GM21825 (cell line): ENCODE results near the gene KCNIP1.
"Not testable (repeated sequence)": the region's sequence is repeated elsewhere in the genome, so short reads cannot be mapped to it uniquely, and the experiment has no call there.

Source experiments
- ATAC-seq: cut with Tn5 transposase; IDR thresholded peaks from one replicate; pipeline ENCODE4 v1.9.1; 2021; ENCODE audit warnings: mild to moderate bottlenecking, moderate library complexity; ENCODE audit not compliant: unreplicated experiment

KCNIP1 gene

DNA sequence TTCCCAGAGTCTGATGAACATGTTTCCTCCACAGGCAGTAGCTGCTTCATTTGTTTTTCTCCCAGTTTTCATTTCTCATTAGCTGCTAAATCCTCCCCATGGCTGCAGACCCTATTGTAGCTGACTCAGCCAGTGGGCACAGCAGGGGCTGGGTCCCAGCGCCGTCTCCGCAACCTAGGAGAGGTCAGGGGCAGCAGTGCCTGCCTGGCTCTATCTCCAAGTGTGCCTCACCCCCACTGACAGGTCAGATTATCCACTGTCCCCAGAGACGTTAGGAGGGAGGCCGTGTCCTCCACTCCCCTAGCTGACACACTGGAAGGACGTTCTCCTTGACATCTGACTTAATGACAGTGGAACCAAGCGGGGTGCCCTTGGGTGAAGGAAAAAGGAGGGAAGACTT, 31.1 kb downstream of the KCNIP1 start:
- no peak for ATAC-seq

DNA sequence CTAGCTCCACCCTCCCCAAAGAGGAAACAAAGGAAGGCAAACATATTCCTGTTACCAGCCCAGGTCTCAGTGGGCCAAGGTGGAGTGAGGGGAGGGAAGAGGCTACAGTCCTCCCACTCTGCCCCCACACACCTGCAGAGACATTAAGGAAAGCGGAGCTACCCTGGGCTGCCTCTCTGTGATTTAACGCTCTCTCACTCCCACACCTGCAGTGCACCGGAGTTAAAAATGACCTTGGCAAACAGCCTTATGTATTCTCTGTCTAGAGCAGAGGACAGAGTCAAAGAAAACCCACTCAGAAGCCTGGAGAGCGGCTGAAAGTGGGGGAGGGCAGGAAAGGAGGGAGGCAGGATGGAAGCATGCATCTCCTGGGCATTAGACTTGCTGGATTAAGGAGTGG, 32.7 kb downstream of the KCNIP1 start:
- ATAC-seq: no peak

DNA sequence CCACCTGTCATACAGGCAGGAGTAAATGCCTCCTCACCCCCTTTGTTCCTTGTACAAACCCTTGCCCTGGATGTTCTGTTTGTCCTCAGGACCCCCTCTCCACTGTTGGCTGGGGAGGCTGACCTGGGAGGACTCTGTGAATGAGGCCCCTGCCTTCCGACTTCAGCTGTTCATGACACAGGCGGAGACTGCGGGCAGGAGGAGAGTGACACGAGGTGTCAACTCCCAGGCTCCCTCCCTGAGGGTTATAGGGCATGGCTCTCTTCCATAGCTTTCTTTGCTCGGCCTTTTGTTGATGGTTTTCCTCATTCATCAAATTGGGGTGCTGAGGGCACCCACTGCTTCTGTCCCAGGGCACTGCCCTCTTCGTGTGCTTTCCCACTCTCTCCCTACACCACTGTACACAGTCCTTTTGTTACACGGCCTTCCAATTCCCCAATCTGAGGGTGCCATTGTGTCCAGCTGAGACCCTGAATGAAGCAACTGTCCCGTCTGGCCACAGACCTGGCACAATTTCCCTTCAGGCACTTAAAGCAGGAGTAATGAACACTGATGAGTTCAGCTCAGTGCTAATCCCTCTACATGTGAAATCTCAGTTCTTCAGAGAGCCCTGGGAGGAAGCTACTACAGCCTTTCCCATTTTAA, 33.8 kb downstream of the KCNIP1 start:
- ATAC-seq: no peak

DNA sequence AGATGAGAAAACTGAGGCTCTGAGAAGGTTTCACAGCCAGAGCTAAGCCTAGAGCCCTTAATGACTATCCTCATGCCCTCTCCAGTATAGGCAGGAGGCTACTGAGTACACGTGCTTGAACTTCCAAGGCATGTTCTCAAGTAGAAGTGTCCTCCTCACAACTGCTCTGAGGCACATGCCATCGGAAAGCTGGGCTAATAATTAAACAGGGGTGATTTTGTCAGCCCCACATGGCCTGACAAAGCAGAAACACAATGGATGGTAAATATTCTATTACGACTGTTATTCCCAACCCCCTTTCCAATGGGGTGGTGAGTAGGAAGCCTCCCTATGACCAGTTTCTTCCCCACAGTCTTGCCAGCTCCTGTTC, 34.3 kb downstream of the KCNIP1 start:
- ATAC-seq: no peak

DNA sequence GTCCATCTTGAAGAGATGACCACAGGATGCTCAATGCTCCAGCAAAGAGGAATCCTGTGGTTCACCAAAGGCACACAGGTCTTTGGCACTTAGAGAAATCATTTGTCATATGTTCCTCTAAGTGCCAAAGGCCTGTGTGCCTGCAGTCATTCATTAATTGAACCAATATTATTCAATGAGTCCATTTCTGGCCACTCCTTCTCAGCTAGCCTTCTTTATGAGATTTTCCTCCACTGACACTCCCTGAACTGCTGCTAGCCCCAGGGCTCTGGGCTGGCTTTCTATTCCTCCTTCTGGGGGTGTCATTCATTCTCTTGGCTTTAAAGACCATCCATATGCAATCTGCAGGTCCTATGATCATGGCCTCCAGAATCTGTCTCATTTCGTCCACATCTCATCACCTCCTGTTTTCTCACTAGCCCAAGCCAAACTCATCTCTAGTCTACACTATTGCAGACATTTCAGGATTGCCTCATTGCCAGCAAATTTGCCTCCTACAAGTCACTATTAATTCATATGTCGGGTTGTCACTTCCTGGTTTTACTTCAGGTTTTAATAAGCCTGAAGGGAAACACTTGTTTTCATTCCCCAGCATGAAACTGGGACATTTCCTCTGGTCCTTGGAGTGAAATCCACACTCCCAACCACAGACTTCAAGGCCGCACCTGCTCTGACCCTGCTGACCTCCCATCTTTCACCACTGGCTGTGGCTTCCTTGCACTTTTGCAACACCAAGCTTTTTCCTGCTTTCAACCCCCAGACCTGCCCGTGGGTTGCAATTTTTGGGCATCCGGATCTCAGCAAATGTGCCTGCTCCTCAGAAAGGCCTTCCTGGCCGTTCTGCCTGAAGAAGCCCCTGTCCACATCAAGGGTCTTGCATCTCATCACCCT, 35.1 kb downstream of the KCNIP1 start:
- ATAC-seq: no peak

DNA sequence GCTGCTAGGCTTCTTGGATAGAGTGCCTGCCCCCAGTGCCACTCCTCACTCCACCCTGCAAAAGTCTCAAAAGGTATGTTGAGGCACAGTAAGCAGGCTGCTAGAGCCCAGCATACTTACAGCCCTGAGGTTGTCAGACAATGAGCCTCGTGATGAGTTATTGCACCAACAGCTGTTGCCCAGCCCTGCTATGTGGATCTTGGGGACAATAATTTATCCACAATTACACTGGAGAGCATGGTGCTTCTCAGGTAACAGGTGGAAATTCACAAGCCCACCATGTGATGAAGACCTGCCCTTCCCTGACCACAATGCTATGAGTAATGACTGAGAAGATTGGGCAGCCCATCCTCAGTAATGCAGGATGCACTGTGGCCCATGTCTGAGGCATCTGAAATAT, 36.5 kb downstream of the KCNIP1 start:
- ATAC-seq: no peak

DNA sequence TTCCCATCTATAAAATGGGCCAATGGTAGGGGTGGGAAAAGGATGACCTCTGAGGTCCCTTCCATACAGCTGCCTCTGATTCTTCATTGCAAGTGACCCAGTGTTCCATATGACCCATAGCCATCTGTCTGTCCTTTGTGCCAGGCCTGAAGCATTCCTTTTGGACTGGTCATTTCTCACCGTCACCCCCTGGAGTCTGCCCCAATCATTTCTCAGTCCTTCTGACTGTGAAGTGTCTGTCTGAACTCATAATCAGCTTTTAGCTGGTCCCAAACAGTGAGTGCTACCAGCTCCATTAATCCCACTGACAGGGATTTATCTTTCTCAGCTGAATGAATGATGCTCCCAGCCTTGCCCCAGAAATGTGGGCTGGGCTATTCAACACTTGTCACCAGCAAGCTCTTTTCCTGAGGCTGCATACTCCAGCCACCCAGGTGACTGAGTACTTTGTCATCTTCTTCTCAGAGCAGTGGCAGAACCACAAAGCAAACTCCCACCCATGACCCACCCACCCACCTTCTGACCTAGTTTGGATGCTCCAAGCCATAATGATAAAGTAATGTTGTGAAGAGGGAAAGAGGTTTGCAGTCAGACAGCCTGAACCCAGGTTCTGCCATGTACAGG, 37.4 kb downstream of the KCNIP1 start:
- ATAC-seq: no peak

DNA sequence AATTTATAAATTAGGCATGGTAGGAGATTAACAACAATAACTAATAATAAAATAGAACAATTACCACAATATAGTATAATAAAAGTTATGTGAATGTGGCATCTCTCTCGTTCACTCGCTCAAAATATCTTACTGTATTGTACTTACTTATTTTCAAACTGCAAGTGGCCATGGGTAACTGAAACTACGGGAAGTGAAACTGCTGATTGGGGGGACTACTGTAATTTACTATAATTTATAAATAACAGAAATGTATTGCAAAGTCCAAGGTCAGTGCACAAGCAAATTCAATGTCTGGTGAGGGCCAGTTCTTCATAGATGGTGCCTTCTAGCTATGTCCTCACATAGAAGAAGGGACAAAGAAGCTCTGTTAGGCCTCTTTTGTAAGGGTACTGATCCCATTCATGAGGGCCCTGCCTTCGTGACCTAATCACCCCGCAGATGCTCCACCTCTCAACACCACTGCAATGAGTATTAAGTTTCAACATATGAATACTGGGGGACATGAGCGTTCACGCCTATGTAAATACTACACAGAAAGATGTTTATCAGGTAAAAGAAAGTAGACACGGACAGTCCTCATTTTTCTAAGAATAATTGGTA, 39.0 kb downstream of the KCNIP1 start:
- no peak for ATAC-seq

DNA sequence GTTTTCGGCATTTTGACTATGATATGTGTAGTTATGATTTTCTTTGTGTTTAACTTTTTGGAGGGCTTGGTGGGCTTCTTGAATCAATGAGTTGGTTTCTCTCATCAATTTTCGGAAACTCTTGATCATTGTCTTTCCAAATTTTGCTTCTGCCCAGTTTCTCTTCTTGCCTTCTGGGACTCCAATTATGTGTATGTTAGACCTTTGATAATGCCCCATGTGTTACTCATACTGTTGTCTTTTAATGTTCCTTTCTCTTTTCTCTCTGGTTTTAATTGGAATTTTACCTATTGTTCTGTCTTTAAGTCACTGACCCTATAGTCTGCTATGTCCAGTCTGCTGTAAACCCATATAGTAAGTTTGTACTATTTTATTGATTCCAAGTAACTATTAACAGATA, 41.5 kb downstream of the KCNIP1 start:
- no peak for ATAC-seq

DNA sequence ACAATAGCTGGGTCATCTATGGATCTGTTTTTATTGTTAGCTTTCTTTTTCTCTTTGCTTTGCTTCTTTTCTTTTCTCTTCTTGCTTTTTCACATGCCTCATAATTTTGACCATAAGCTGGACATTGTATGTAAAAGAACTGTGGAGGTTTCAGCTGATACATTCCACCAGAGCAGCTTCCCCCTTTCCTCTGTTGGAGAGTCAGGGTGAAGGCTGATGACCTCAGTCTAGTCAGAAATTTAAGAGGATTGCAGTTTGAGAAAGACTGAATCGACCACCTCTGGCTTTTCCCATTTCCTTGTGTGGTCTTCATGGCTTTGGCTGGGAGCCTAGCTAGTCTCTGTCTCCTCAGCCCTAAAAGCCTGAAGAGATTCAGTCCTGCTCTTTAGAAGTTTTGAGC, 42.0 kb downstream of the KCNIP1 start:
- no peak for ATAC-seq

DNA sequence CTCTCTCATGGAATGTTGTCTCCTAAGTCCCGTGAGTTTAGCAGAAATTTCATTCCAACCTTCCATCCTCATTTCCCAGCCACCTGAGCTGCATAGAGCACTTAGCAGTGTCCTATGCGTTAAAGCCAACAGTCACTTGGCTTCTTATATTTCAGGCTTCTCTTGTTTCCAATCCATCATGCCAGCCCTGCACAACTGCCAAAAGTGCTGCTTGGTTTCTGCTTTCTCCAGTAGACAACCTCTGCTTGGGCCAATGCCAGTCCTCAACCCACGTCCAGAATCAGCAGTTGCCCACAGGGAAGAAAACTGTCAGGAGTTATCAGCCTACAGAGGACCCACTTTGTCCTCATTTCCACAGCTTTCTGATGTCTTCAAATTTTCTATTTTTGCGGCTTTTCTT, 42.5 kb downstream of the KCNIP1 start:
- ATAC-seq: no peak

DNA sequence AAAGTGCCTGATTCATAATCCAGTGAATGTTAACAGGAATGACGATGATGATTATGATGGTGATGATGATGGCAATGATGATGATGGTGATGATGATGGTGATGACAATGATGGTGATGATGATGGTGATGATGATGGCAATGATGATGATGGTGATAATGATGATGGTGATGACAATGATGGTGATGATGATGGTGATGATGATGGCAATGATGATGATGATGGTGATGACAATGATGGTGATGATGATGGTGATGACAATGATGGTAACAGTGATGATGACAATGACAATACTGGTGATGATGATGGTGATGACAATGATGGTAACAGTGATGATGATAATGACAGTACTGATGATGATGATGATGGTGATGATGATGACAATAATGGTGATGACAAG, 46.6 kb downstream of the KCNIP1 start:
- ATAC-seq: not testable (repeated sequence)

DNA sequence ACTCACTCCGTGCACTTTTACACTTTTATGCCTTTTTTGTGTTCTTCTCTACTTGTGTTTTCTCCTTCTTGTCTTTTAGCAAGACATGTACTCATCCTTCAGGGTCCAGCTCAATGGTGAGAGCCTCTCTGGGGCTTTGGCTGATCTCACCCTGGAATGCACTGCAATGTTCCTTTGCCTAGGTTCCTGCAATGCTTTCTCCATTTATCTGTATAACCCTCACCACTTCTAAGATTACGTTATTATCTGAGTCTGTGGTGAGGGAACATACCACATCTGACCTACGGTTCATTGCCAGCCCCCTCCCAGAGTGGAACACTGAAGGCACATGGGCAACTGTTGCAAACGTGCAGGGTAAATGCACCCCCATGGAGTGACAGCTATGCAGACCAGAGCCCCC, 47.3 kb downstream of the KCNIP1 start:
- ATAC-seq: no peak

DNA sequence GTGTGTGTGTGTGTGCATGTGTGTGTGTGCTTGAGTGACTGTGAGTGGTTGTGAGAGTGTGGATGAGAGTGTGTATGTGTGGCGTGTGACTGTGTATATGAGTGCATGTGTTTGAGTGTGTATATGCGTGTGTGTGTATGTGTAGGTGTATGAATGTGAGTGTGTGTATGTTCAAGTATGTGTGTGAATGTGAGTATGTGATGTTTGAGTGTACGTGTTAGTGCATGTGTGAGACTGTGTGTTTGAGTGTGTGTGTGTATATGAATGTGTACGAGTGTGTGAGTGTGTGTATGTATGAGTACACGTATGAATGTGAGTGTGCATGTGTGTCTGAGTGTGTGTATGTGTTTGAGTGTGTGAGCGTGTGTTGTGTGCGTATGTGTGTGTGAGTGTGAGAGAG, 47.8 kb downstream of the KCNIP1 start:
- ATAC-seq: no peak

DNA sequence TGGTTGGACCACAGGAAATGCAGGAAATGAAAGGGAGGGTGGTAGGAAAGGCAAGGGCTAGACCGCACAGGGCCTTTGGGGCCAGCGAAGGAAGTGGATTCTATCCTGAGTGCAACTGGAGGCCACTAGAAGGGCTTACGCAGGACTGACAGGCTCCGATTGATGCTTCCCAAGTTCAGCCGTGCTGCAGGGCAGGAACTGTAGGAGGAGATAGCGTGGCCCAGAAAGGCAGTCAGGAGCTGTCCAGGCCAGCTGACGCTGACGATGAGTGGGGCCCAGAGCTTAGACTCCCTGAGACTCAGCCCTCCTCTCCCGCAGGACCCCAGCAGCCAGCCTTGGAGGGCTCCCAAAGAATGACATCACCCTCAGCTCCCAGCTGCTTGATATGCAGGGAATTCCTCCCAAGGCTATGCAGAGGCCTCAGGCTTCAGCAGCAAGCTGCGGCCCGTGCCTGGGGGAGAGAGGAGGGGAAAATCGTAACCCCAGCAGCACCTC, 48.8 kb downstream of the KCNIP1 start:
- ATAC-seq: no peak

DNA sequence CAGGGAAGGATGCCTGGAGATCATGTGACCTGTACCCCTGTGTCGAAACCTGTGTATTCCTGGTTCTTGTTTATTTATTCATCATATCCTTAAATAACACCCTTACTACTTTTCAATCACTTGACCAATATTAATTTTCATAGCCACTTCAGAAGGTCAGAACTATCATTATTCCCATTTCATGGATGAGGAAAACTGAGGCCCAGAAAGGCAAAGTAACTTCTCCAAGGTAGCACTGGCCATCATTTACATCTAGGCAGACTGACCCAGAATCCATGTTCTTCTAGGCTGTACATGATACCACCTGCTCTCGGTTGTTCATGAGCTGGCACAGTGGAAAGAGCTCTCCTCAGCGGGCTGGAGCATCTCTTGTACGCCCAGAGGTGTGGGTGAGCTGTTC, 49.4 kb downstream of the KCNIP1 start:
- no peak for ATAC-seq

DNA sequence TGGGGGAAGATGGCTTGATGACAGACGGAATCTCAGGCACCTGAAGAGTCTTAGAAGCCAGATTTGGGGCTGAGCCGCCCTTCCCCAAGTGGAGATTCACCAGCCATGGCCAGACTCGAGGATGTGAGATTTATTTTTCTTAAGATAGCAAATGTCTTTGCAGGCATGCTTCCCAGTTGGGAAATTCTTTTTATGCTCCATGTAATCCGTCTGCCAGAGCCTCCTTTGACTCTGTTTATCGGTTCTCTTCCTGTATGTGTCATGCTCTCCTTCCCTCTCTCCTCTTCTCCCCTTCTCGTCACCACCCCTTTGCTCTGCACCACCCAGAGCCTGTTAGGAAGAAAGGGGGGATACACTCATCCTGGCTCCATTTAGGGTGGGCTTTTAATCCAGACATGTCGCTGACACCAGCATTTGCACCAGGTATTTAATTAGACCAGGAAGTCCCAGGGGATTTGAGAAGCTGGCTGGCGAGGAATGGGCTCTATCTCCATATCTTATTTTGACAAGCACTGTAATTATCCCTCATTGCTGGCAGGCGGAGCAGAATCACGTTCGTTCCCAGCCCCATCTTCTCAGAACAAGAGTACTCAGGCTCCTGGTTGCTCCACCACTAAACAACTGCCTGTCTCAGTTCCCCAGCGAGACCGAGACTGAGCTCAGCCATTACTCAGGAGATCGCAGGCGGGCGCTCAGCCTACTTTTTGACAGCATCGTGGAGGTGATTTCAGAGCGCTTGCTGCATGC, 50.9 kb downstream of the KCNIP1 start:
- no peak for ATAC-seq

DNA sequence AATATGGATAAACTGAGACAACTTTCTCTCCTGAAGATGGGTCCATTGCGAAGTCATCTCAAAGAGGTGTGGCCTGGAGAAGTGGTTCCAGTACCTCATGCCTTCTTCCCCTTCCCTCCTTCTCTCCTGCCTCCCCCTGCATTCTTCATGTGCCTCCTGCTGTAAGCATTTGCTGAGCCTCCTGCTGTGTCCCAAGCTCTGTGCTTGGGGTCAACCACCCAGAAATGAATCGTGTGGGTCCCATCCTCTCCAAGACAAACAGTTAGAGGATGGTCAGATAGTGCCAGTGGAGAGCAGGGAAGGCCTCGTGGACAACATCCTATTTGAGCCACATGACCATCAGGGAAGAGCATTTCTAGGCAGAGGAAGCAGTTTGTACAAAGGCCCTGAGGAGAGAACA, 53.5 kb downstream of the KCNIP1 start:
- no peak for ATAC-seq

DNA sequence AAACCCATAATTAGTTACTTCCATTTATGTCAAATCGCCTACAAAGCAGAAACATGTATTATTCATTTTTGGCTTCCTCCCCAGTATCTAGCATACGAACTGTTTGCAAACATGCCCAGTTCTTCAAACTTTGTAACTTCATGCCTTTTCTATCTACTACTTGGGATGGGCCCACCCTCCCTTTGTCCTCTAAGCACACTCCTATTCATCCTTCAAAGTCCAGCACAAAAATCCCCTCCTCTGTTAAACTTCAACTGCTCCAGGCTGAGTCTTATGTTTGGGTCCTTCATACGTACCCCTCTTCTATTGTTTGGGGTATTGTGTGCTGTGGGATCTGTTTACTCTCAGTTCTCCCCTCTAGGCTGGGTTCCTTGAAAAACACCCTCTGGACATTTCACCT, 55.5 kb downstream of the KCNIP1 start:
- no peak for ATAC-seq

DNA sequence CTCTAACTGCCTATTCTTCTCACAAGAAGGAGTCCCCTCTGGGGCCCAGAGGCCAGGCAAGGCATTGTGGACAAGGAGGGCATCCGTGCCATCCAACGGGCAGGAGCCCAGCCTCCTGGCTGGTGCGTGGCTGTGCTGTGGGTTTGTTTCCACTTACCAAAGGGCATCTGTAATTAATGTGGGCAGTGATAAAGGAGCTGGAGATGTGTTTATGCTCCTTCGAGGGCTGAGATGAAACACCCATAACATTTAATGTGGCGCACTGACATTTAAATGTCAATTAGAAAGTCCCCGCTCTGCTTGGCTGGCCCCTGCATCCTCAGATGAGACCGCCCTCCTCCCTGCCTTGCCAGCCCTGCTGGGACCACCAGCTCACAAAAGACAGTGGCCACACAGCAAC, 57.1 kb downstream of the KCNIP1 start:
- no peak for ATAC-seq
